GM18907 (cell line): ENCODE measurements around the gene ABCC1.
"Not testable (repeated sequence)": the region's sequence is repeated elsewhere in the genome, so short reads cannot be mapped to it uniquely, and the experiment has no call there.

Experiments
- ATAC-seq: cut with Tn5 transposase; IDR thresholded peaks from one replicate; pipeline ENCODE4 v1.9.1; 2021; ENCODE audit warnings: mild to moderate bottlenecking, moderate library complexity; ENCODE audit not compliant: unreplicated experiment

Gene ABCC1

DNA sequence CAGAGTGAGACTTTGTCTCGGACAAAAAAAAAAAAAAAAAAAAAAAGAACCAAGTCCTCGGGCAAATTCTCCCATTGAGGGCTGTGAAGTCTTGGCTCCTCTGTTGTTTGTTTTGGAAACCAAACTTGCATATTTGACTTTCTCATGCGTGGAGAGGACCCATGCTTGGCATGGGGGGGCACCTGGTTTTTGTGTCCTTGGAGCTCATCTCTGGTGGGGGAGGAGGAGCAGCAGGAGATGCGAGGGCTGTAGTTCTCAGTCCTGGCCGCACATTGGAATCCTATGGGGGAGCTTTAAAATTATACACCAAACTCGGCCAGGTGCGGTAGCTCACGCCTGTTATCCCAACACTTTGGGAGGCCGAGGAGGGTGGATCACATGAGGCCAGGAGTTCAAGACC, 199.3 kb downstream of the ABCC1 start:
- no peak for ATAC-seq

DNA sequence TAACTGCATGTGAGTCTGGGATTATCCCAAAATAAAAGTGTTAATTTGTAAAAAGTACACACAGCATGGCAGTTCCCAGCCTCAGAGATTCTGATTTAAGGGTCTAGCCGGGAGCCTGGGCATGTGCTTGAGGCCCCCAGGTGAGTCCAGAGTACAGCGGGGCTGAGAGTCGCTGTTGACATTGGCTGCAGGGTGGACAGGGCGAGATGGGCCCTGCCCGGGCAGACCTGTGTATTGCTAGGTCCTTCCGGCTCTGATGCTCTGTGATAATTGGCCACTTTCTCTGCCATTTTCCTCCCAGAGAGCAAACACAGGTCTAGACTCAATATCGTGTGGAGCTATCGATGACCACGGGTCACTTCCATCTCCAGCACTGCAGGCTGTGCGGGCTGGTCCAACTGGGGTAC, 200.3 kb downstream of the ABCC1 start:
- ATAC-seq, result no peak

DNA sequence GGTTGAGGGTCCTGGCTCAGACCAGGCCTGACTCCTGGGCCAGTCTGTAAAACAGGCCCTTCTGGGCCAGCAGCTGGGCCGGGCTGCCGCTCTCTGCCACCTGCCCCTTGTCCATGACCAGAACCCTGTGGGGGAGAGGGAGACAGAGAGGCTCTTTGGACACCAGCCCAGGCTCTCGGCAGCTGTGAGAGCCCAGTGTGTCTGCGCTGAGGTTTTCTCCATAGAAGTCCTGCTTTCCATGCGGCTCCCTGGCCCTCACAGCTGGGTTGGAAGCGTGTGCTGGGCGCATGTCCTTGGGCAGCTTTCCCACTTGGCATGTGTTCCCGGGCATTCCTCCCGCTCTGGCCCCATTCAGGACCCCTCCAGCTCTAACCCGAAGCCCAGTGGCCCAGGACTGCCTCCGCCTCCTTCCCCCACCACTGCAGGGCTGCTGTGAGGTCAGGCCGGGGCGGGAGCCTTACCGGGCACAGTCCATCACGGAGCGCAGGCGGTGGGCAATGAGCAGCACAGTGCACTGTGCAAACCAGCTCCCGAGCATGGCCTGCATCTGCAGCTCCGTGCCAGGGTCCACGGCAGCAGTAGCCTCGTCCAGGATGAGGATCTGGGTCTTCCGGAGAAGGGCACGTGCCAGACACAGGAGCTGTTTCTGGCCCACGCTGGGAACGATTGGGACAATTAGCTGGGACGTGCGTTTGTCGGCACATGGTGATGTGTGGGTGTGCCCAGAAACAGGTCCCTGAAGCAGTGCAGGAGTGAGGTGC, 200.9 kb downstream of the ABCC1 start:
- ATAC-seq, result no peak

DNA sequence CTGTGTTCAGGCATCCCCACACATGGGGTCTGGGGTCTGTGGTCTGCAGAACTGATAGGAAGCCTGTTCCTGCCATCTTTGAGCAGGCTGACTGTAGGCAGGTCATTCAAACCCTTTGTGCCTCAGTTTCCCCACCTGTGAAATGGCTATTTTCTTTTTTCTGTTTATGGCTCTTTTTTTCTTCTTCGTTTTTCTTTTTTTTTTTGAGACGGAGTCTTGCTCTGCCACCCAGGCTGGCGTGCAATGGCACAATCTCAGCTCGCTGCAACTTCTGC, 201.4 kb downstream of the ABCC1 start:
- no peak for ATAC-seq

DNA sequence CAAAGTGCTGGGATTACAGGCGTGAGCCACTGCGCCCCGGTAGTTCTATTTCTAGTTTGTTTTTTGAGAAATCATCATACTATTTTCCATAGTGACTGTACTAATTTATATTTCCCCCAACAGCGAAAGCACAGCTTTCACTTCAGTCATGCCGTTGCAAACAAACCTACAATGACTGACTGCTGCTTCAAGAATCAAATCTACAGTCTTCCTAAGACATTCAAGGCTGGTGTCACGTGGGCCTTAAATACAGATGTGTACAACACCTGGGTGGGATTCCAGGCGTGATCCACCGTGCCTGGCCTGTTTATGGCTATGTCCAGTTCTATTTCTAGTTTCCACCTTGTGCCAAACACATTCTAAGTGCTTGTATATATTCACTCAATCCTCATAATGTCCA, 201.9 kb downstream of the ABCC1 start:
- ATAC-seq, result no peak

DNA sequence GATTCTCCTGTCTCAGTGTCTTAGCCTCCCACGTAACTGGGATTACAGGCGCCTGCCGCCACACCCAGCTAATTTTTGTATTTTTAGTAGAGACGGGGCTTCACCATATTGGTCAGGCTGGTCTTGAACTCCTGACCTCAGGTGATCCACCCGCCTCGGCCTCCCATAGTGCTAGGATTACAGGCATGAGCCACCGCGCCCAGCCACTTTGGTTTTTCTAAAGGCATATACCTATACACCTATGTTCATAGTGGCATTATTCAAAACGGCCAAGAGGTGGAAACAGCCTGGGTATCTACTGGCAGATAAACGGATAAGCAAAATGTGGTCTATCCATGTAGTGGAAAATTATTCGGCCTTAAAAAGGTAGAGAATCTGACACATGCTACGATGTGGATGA, 203.6 kb downstream of the ABCC1 start:
- ATAC-seq, result not testable (repeated sequence)

DNA sequence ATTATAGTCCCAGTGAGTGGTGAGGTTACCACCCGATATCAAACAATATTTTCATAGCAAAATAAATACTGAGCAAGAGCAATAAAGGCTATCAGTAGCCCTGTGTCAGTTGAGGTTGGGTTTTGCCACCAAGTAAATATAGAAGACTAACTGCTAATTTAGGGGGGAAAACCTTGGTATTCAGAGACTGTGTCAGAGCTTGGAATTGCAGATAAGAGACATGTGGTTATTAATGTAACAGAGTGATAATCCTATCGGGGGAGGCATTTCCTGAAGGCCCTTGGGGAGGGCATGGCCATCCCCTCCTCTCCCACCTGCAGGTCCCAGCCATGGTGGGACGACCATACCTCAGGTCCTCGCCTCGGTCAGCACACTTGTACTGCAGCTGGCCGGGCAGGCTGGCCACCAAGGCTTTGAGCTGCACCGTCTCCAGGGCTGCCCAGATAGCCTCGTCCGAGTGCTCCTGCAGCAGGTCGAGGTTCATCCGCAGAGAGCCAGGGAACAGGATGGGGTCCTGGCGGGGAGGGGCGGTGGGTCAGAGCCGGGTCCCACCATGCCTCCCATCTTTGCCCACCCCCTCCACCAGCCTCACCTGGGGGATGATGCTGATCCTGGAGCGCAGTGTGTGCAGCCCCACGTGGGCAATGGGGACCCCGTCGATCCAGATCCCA, 205.0 kb downstream of the ABCC1 start:
- no peak for ATAC-seq

DNA sequence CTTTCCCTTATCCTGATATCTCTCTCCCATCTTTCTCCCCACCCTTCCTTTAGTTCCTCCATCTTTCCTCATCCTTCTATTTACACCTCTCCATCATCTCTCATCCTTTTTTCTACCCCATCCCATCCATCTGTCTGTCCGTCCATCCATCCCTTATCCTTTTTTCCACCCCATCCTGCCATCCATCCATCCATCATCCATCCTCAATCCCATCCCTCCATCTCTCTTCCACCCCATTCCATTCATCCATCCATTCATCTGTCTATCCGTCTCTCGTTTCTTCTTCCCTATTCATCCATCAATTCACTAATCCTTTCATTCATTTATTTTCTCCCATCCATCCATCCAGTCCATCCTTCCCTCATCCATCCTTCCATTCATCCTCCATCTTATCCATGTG, 205.8 kb downstream of the ABCC1 start:
- ATAC-seq, result no peak

DNA sequence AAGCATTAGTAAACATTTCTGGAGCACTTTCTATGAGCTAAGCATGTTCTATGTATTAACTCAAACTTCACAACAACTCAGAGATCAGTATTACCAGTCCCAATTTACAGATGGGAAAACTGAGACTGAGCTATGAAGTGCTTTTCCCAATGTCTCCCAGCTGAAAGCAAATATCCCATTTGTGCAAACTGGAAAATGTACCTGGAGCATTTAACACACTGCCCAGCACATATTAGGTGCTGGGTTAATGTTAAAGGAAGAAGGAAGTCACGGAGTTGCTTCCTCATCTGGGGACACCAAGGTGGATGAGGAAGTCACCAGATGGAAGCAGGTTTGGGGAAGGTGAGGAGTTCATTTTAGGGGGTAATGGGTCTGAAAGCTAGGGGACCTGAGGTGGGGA, 207.8 kb downstream of the ABCC1 start:
- ATAC-seq, result no peak

DNA sequence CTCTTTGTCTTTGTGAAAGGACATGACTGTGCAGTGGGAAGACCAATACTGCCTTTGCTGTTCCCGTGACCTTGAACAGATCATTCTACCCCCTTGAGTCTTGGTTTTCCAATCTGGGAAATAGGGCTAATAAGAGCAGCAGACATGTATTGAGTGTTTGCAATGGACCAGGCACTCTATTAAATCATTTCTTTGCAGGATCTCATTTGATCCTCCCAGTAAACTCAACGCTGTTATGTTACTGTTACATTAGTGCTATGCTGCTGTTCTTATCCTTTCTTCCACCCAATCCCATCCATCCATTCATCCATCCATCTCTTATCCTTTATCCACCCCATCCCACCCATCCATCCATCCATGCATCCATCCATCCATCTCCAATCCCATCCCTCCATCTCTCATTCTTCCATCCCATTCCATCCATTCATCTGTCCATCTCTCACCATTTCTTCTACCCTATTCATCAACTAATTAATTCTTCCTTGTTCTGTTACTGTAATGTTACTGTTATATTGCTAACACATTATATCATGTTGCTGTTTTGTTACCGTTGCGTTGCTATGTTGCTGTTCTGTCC, 208.8 kb downstream of the ABCC1 start:
- ATAC-seq, result no peak

DNA sequence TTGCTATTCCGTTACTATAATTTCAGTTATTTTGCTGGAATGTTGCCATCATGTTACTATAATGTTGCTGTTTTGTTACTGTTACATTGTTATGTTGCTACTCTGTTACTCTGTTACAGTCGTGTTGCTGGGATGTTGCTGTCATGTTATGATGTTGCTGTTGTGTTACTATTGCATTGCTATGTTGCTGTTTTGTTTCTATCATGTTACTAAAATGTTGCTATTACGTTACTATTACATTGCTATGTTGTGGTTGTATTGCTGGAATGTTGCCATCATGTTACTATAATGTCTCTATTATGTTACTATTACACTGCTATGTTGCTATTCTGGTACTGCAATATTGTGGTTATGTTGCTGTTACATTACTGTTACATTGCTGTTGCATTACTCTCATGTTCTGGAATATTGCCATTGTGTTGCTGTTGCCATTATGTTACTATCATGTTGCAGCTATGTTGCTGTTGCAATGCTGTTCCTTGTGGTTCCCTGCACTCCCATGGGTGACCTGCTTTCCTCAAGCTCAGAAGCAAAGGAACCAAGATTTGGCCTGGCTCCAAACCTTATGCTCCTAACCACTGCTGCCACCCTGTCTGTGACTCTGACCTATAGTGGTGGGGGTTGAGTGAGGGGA, 209.4 kb downstream of the ABCC1 start:
- no peak for ATAC-seq

DNA sequence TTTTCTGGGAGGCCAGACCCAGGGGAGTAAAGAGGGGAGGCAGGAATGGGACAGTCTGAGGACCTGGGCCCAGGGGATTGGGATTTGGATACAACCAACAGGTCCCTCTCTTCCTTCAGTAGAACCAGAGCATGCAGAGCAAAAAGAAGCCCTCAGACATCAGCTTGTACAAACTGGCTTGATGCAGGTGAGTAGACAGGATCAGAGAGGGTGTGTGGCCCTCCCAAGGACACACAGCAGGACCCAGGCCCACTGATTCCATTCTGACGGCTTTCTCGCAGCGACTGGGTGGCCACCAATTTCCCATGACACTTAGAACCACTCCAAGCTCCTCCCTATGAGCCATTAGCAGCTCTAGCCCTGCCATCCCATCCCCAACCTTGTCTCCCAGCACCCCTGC, 210.2 kb downstream of the ABCC1 start:
- ATAC-seq, result no peak

DNA sequence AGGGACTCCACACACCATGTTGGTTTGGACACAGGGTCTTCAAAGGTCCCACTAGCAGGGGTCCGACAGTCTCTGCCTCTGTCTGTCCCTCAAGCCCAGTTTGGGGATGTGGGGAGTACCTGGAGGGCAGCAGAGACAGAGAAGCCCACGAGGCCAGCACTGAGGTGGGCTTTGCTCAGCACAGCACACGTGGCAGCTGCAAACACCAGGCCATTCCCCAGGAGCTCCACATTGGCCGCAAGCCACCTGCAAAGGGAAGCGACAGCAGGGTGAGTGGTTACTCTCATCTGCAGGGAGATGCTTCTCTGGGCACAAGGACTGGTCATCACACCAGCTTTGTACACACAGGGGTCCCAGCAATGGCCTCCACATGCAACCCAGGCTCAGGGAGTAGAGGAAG, 211.9 kb downstream of the ABCC1 start:
- no peak for ATAC-seq

DNA sequence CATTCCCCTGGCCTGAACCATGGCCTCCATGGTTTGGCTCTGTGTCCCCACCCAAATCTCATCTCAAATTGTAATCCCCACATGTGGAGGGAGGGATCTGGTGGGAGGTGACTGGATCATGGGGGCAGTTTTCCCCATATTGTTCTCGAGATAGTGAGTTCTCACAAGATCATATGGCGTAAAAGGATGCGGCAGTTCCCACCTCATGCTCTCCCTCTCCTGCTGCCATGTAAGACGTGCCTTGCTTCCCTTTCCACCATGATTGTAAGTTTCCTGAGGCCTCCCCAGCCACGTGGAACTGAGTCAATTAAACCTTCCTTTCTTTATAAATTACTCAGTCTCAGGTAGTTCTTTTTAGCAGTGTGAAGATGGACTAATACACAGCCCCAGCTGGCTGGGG, 212.4 kb downstream of the ABCC1 start:
- not testable (repeated sequence) for ATAC-seq

DNA sequence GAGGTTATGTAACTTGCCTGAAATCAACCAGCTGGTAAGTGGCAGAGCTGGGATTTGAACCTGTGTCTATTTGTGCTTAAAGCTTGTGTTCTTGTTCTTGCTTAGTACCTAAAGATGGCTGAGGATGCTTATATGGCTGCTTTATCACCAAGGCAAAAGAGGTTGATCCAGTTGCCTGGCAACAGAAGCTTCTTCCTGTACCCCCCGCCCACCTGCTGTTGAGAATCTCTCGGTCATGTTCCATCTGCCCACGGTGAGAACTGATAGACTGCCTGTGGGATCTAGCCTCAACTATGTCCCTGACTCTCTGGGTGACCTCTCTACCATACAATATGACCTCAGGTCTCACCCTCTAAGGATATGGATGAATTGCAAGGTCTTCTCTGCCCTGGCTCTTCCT, 213.2 kb downstream of the ABCC1 start:
- ATAC-seq, result no peak

DNA sequence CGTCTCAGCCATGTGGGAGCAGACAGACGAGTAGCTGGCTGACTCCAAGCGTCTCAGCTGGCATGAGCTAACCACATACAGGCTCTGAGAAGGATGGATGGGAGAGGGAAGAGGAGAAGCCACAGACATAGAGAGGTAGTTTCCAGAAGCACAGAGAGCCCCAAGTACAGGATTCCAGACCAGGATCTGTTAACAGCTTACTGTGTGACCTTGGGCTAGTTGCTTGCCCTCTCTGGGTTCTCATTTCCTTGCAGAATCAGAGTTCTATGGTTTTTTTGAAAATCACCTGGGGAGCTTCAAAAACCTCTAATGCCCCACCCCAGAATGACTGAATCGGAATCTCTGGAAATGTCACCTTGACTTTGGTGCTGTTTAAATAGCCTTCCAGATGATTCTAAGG, 213.7 kb downstream of the ABCC1 start:
- no peak for ATAC-seq

DNA sequence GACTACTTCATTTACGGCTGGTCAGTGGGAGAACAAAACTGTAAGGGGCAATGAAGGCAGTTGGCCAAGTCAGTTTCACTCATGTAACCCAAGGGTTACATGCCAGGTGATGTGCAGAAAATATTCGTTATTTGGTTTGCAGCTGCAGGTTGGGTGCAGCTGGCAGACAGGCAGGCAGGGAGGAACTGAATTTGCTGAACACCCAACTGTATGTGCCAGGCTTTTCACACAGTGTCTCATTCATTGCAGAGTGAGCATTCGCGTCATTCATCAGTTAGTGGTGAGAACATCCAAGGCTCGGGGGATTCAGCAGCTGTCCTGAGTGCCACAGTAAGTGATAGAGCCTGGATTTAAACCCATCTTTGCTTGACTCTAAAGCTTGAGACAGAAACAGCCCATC, 214.2 kb downstream of the ABCC1 start:
- no peak for ATAC-seq

DNA sequence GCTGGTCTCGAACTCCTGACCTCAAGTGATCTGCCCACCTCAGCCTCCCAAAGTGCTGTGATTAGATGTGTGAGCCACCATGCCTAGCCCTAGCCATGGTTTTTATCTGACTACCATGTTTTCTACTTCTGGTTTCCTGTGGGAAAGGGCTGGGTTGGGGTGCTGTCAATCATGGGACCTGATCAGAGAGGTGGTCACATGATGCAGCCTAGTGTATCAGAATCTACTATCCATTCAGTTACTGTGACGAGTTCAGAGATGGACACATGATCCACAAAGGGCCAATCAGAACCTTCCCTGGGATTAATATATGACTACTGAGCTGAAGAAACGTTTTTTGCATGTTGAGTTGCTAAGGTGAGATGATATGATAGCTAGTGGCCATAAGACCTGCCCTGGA, 214.8 kb downstream of the ABCC1 start:
- ATAC-seq, result no peak

DNA sequence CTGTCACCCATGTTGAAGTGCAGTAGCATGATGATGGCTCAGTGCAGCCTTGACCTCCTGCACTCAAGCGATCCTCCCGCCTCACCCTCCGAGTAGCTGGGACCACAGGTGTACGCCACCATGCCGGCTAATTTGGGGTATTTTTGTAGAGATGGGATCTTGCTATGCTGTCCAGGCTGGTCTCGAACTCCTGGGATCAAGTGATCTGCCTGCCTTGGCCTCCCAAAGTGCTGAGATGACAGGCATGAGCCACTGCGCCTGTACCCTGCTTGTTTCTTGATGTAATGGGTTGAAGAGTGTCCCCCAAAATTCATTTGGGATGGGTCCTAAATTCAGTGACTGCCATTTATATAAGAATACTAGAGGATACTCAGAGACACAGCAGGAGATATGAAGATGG, 216.7 kb downstream of the ABCC1 start:
- ATAC-seq, result no peak

DNA sequence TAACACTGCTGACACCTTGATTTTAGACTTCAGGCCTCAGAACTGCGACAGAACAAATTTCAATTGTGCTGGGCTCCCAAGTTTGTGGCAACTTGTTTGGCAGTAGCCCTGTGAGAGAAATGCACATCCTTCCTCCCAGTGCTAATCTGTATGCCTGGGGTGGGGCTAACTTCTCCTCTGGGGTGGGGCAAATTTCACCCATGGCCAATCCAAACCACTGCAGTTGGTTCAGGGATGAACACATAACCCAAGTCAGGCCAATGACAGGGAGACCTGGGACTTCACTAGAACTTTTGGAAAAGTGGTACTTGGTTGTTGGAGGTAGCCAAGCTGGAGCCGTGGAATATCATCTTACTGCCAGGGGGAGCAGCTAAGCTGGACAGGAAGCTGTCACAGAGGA, 217.5 kb downstream of the ABCC1 start:
- no peak for ATAC-seq

DNA sequence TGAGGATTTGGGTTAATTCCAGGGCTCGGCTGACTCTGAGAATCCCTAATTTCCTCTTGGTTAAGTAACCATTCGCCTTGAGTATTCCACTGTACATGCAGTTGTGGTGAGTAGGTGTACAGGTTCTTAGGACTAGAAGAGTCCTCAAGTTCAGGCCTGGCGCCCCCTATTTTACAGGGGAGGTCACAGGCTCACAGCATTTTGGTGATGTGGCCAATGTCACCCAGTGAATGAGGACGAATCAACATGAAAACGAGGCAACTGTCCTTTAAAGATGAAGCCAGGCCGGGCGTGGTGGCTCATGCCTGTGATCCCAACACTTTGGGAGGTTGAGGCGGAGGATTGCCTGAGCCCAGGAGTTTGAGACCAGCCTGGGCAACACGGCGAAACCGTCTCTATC, 218.5 kb downstream of the ABCC1 start:
- ATAC-seq, result no peak

DNA sequence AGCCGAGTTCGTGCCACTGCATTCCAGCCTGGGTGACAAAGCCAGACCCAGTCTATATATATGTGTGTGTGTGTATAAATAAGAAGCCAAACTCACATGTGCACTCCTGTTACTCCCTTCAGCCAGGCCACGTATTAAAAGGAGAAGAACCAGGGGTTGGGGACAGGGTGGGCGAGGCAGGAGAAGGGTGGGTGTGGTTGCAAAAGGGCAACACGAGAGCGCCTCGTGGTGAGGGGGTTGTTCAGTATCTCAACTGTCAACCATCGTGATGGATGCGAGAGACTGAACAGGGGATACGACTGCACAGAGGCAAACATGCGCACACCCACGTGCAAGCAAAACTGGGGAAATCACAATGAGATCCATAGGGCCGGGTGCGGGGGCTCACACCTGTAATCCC, 219.0 kb downstream of the ABCC1 start:
- no peak for ATAC-seq
